Measurements from ENCODE around the gene GCA.

The GCA gene

GRCh38 chr2:162403884-162404283 is 60.0 kb downstream of the GCA start:
- Histone ChIP-seq H3K36me3 (no peaks in the 10 kb centered on the region), H3K4me1 (no peaks in the 10 kb centered on the region), H3K4me3 (ENCODE audit: low read depth, low read length) (no peak overlapping the region), H3K9me3 (no peaks in the 10 kb centered on the region), H3K27me3 (no peaks in the 10 kb centered on the region)
- DNase-seq, result no peak
- no peak for TF ChIP-seq CTCF (IDR thresholded peaks at IDR 0.05; ENCODE audit: low read depth, low read length)
